Psoas muscle (tissue), 8 donors: ENCODE results near the gene LDLRAD4. TPM values are rescaled to one million over a fixed set of nuclear protein-coding genes. Genes with fewer than 3 reads are reported as not detected.

Experiments used
- ATAC-seq, 4 donors: fragments of 200-7000 bp; cut with Tn5 transposase; one replicate each; pipeline ENCODE4 v1.9.1; 2020; ENCODE audit warnings: moderate library complexity in 3 of 4, mild to moderate bottlenecking in 2 of 4
- DNase-seq, 2 donors: peaks; one replicate each; pipeline ENCODE4 v3.0.0-alpha.2; 2020
- H3K27ac ChIP-seq: fragments of 200-600 bp; one replicate; pipeline ENCODE4 v1.8.0; 2022
- H3K27me3 ChIP-seq, 3 donors: fragments of 200-600 bp in 1 of 3; one replicate each; pipeline versions ENCODE4 v1.6.1 to v1.8.0; 2013 to 2022; ENCODE audit warnings: low read length in 2 of 3, mild to moderate bottlenecking in 2 of 3, moderate library complexity in 1 of 3; ENCODE audit not compliant: insufficient read depth in 3 of 3
- H3K36me3 ChIP-seq, 2 donors: fragments of 200-600 bp in 1 of 2; one replicate each; pipeline versions ENCODE4 v1.6.1 to v1.8.0; 2013 to 2022; ENCODE audit warnings: low read depth in 1 of 2, mild to moderate bottlenecking in 1 of 2, moderate library complexity in 1 of 2; ENCODE audit not compliant: insufficient read depth in 1 of 2
- H3K4me1 ChIP-seq: fragments of 200-600 bp; one replicate; pipeline ENCODE4 v1.8.0; 2022
- H3K4me3 ChIP-seq: fragments of 200-600 bp; one replicate; pipeline ENCODE4 v1.8.0; 2022; ENCODE audit warnings: mild to moderate bottlenecking
- H3K9me3 ChIP-seq: fragments of 200-600 bp; one replicate; pipeline ENCODE4 v1.8.0; 2022
- WGBS, 3 donors: extraction: QIAGEN DNeasy Blood & Tissue Kit; methylation state at CpG; one replicate each; pipeline versions ENCODE4 v1.1.6 to v1.1.7; 2013; 5-methylcytosine and 5-hydroxymethylcytosine counted together
- intact Hi-C, 2 donors: fragments of 100-400 bp; cut with DNase I; formaldehyde crosslinking; loops; one replicate each; pipeline versions ENCODE4 v1.11.0 to v1.14.2; 2022
- polyA plus RNA-seq, 3 donors: library from polyadenylated mRNA; stranded (reverse); fragments of 200-250 nt; gene quantifications; one replicate each; pipeline ENCODE4 v1.2.3, GENCODE V29; 2013
- total RNA-seq, 4 donors: library from RNA; stranded (reverse); fragmentation: NEBNext Ultra II Directional in 2 of 4; extraction: Animal tissue kit (Norgen Biotek cat#: 25700) in 2 of 4; gene quantifications; one replicate each; pipeline versions ENCODE4 v1.2.1 to v1.2.4, GENCODE V29; 2021 to 2023
- TF ChIP-seq, protein P1 (sequence below): fragments of 200-600 bp; IDR thresholded peaks from one replicate; pipeline ENCODE4 v1.8.0; 2022; ENCODE audit warnings: antibody characterized with exemption
- donor health status: healthy with polysubstance abuse.
- donor health status: DM: no; HTN: no; CAD: no; lungs with moderate emphysema.
- donor health status: Bipolar disorder and iron deficiency.
- donor health status: healthy.
- donor health status: DM: yes; HTN: yes; CAD: no.
- donor health status: DM: no; HTN: no; CAD: no.
- donor health status: DM: no; HTN: no; CAD: no.
- donor health status: DM: yes; HTN: yes; CAD: no.

Gene LDLRAD4
- total and polyA plus RNA-seq, 7 donors = 1.8 to 13.9 (median 3.8) TPM

- H3K27me3 ChIP-seq = no peaks in the 10 kb centered on the region
- H3K4me3 ChIP-seq = no peak overlapping the region
- TF ChIP-seq, protein P1, sequence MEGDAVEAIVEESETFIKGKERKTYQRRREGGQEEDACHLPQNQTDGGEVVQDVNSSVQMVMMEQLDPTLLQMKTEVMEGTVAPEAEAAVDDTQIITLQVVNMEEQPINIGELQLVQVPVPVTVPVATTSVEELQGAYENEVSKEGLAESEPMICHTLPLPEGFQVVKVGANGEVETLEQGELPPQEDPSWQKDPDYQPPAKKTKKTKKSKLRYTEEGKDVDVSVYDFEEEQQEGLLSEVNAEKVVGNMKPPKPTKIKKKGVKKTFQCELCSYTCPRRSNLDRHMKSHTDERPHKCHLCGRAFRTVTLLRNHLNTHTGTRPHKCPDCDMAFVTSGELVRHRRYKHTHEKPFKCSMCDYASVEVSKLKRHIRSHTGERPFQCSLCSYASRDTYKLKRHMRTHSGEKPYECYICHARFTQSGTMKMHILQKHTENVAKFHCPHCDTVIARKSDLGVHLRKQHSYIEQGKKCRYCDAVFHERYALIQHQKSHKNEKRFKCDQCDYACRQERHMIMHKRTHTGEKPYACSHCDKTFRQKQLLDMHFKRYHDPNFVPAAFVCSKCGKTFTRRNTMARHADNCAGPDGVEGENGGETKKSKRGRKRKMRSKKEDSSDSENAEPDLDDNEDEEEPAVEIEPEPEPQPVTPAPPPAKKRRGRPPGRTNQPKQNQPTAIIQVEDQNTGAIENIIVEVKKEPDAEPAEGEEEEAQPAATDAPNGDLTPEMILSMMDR = no peak
- intact Hi-C loops = no loop called here
- ATAC-seq (no peak), DNase-seq (no peak)
- no peaks in the 10 kb centered on the region for H3K9me3 ChIP-seq
- 64 to 78% (median 76%) methylated on average over 2 of the region's 2 CpGs for WGBS, 3 donors
- no peak overlapping the region for H3K27ac ChIP-seq
- no peaks in the 10 kb centered on the region for H3K4me1 ChIP-seq
- no peaks in the 10 kb centered on the region for H3K36me3 ChIP-seq
Measured at GRCh38 chr18:13194239-13194638, 24.3 kb upstream of the LDLRAD4 start.

DNA sequence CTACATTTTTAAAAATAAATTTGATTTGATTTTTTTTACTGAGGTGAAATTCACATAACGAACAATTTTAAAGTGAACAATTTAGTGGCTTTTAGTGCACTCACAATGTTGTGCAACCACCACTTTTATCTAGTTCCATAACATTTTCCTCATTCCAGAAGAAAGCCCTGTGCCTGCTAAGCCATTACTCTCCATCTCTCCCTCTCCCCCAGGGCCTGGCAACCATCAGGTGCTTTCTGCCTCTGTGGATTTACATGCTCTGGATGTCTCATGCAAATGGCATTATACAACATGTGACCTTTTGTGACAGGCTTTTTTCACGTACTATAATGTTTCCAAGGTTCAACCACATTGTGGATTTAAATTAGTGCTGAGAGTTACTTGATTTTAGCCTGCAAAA lies 19.9 kb upstream of the LDLRAD4 start:
- Histone ChIP-seq H3K9me3 (no peaks in the 10 kb centered on the region), H3K4me1 (no peaks in the 10 kb centered on the region), H3K27me3 (no peaks in the 10 kb centered on the region), H3K36me3 (no peaks in the 10 kb centered on the region), H3K27ac (no peak overlapping the region), H3K4me3 (no peak overlapping the region)
- TF ChIP-seq, protein P1 = no peak
- DNase-seq (no peak), ATAC-seq (no peak)
- 90 to 92% (median 92%) methylated on average over 2 of the region's 2 CpGs for WGBS, 3 donors
- intact Hi-C loops = no loop called here

GRCh38 chr18:13199169-13199568 lies 19.4 kb upstream of the LDLRAD4 start:
- Histone ChIP-seq H3K9me3 (no peaks in the 10 kb centered on the region), H3K4me1 (no peaks in the 10 kb centered on the region), H3K36me3 (no peaks in the 10 kb centered on the region), H3K27me3 (no peaks in the 10 kb centered on the region), H3K27ac (no peak overlapping the region), H3K4me3 (no peak overlapping the region)
- 78 to 84% (median 80%) methylated on average over 3 of the region's 3 CpGs for WGBS, 3 donors
- DNase-seq (no peak), ATAC-seq (no peak)
- TF ChIP-seq, protein P1 = no peak
- intact Hi-C loops = no loop called here

DNA sequence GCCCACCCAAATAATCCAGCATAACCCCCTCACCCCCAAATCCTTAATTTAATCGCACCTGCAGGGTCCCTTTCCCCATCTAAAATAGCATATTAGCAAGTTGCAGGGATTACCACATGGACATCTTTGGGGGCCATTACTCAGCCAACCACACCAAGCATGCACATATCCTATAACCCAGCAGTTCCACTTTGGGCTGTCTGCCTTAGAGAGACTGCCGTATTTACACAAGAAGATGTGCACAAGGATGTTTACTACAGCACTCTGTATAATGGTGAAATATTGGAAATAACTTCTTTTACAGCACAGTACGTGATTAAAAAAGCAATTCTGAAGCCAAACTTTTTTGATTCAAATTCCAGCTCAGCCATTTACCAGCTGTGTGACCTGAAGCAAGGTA lies 17.3 kb upstream of the LDLRAD4 start:
- H3K4me3 ChIP-seq = no peak overlapping the region
- intact Hi-C loops = no loop called here
- ATAC-seq (no peak), DNase-seq (no peak)
- no peaks in the 10 kb centered on the region for H3K4me1 ChIP-seq
- H3K9me3 ChIP-seq = no peaks in the 10 kb centered on the region
- no peaks in the 10 kb centered on the region for H3K27me3 ChIP-seq
- no peaks in the 10 kb centered on the region for H3K36me3 ChIP-seq
- no peak overlapping the region for H3K27ac ChIP-seq
- 82 to 88% (median 84%) methylated on average over 3 of the region's 3 CpGs for WGBS, 3 donors
- TF ChIP-seq, protein P1 = no peak

- intact Hi-C loops = no loop called here
- Histone ChIP-seq H3K27me3 (no peaks in the 10 kb centered on the region), H3K4me1 (no peaks in the 10 kb centered on the region), H3K36me3 (no peaks in the 10 kb centered on the region), H3K9me3 (no peaks in the 10 kb centered on the region), H3K4me3 (no peak overlapping the region), H3K27ac (no peak overlapping the region)
- WGBS, 3 donors = 71 to 82% (median 79%) methylated on average over 8 of the region's 8 CpGs
- TF ChIP-seq, protein P1 = no peak
- DNase-seq = no peak
- no peak for ATAC-seq
Measured at GRCh38 chr18:13202571-13202970, 16.0 kb upstream of the LDLRAD4 start.
